ENCODE results near the gene RPS25.

DNA sequence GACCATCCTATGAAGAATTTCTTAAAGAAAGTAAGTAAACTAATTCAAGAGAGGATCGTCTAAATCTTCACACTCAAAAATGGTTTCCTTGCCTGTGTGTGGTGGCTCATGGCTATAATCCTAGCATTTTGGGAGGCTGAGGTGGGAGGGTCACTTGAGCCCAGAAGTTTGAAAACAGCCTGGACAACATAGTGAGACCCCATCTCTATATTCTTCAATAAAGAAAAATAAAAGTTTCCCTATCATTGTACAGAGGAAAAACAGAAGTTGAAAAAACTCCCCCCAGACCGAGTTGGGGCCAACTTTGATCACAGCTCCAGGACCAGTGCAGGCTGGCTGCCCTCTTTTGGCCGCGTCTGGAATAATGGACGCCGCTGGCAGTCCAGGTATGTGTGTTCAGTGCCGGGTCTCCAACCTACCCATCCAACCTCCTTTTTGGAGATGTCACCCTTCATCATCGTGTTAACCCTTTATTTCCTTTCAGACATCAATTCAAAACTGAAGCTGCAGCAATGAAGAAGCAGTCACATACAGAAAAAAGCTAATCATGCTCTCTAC is 3.0 kb downstream of the RPS25 start:
- TF ChIP-seq SPI1 (IDR thresholded peaks at IDR 0.05; ENCODE audit: borderline replicate concordance, low read depth) (no peak), CTCF (IDR thresholded peaks at IDR 0.05; ENCODE audit: insufficient read depth, low read length) (no peak), POLR2AphosphoS5 (IDR thresholded peaks at IDR 0.05; ENCODE audit: low read depth) (no peak)
